HG02943 (cell line): Measurements from ENCODE around the gene OARD1.

Experiments
- ATAC-seq: cut with Tn5 transposase; IDR thresholded peaks from one replicate; pipeline ENCODE4 v1.9.1; 2021; ENCODE audit warnings: mild to moderate bottlenecking, low read depth, moderate library complexity; ENCODE audit not compliant: unreplicated experiment

OARD1 gene

DNA sequence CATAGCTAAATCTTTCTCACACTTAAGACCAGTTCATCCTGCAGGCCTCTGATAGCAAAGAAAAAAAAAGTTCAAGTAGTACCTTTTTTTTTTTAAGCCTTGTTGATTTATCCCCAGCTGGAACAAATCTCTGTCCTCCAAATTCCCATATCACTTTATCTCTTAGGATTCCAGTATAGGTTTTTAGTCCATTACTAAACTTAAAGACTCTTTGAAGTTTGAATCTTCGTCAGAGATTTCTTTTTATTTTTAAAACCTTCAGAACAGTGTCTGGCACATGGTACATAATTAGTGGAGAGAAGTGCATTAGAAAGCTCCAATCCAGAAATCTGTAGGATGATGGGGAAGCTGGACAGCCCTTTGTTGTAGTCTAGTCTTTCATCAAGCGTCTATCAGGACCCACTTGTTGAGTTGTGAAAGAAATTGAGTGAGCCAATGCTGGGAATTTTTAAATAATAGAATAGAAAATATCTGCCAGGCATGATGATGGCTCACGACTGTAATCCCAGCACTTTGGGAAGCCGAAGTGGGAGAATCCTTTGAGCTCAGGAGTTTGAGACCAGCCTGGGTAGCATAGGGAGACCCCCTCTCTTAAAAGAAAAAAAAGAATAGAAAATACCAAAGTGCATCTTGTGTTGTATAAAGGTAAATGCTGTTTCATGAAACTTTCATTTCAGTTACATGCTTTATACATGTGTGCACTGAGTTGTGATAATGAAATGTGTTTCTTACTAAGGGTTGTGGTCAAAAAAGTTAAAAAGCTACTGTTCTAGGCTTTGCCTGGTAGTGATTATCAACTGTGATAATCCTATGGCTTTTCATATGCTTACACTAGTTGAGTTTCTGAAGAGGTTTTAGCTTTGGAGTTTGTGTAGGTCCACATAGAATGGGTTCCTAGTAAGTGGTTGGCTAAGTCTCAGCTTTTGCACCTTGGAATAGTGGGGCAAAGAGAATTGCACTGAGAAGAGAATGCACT lies 3.8 kb upstream of the OARD1 start:
- no peak for ATAC-seq

DNA sequence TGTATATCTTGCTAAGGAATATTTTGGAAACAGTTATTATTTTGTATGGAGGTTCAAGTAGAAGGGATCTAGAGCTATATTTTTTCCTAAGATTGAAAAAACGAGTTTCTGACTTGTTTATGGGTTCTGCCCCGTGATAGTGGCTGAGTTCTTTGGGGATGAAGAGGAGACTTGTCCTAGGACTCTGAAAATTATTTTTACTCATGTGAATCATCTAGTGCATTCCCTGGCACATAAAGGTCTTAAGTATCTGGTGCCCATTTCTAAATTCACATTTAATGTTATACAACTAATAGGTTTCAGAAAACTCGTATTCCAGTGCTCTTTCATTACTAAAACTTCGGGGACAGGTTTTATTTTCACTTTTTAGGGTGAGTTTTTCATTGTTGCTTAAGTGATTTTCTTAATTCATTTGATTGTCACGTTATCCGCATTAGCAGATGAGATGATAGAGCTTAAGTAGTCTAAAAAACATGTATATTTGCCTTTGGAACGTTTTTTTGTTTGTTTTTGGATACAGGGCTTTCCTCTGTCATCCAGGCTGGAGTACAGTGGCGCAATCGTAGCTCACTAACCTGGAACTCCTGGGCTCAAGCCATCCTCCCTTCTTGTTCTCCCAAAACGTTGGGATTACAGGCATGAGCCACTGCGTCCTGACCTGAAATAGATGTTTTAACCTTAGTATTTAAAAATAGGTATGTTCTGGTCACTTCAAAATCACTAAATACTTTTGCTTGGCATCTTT lies 2.7 kb upstream of the OARD1 start:
- no peak for ATAC-seq

DNA sequence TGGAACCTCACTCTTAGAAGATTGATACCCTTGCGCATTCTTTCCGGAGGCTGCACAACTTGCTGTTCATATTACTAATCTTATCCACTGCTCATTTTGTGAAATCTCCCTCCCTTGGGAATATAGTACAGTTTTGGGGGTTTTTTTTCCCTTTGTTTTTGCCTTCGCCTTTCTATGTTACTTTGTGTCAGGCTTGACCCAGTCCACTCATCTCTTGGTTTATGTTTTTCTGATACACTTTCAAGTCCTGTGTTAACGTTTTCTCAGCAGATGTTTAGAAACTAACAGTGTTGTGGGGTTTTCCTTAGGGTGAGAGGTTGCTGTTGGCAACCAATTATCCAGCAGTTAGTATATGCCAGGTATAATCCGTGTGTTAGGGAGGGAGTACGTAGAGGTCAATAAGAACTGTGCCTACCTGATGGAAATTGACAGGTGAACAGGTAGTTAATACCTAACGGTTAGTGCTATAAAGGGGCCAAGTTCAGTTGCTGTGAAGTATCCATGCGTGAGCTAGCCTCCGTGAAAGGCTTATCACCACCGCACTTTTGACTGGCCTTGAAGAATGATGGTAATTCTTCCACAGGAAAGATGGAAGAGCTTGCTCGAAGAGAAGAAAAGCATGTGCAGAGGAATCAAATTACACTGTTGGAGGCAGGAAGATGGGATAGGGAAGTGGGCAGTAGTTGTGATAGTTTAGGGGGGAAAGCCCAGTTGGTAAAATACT lies 2.0 kb upstream of the OARD1 start:
- ATAC-seq, result no peak

DNA sequence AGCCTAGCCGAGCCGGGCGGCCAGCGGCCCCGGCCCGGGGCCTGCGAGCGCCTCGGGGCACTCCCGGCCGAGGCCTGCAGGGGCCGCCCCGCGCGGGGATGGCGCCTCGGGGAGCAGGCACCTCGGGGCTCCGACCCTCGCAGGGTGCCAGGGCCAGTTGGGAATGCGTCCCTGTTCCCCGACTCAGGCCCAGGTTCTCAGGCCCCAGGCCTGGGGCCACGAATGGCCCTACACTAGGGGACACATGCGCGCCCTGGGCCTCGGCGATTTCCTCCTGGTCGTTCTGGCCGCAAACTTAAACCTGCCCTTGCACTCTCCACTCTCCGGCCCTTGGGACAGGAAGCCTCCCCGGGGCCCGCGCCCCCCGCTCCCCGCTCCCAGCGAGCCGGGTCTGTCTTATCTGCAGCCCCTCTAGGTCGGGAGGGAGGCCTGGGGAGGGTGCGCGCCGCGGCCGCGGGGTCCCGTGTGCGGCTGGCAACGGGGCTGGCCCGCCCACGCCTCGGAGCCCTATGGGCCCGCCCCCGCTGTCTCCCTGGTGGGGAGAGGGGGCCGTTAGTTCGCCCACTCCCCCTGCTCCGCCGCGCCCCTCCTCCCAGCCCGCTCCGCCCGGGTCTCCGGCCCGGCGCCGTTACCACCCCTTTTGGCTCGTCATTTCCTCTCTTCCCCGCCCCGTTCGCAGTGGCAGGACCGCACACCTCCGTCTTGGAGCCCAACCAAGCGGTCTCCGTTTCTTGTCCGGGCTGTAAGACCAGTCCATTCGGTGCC lies 1.2 kb upstream of the OARD1 start:
- ATAC-seq, result peak; percentile 31

DNA sequence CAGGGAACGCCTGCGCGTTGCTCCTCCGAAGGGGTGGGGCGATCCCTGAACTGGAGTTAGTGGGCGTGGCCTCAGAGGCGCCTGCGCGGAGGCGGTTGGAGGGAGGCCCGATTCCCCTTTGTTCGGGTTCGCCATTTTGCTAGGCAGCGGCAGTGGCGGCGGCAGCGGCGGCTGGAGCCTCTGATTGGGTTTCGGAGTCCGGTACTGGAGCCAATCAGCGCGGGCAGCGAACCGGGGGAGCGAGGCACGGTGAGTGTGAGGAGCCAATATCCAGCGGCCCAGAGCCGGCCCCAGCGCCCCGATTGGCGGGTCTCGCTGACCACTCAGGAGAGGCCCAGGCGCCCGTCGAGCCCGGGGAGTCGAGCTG lies 663 bp upstream of the OARD1 start, which contains the start of gene NFYA:
Gene NFYA, plus strand, starts transcription at position 139 of the 367 bp plus-strand sequence. CDS start 6,116 bp downstream, outside the sequence.
- peak; percentile 60 for ATAC-seq

DNA sequence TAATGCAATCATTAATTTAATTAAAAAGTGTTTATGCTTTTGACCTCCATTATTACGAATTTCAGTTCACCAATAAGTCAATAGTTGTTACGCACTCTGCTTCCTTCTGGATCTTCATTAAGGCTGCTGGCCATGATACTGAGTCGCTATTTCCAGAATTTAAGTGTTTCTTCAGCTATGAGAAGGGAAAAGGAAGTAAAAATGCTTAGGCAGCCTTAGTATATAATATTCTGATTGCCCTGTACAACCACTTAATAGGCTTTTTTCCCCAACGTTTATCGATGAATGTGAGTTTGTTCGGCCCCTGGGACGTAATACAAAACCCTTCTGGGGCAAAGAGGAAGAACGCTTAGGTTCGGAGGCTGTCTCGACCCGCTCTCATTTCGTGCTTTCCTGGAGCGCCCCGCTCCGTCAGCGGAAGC lies 644 bp downstream of the OARD1 start:
- no peak for ATAC-seq

DNA sequence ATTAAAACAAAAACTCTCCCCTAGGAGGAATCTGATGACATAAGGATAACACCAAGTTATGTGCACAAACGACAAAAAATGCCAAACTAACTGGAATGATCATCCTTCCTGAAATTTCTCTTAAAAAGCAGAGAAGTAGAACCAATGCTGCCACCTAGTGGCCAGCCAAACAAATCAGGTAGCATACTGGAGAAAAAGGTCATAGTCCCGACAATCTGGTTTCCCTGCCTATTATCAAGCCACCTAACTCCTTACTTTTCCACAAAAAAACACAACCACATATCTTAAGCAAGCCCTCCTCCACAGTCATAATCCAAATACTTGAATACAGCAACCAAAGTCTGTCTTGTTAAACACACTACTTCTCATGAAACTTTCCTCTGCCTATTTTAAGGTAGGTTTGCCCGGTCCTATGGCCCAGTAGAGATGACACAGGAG lies 5.3 kb downstream of the OARD1 start:
- ATAC-seq, result no peak

DNA sequence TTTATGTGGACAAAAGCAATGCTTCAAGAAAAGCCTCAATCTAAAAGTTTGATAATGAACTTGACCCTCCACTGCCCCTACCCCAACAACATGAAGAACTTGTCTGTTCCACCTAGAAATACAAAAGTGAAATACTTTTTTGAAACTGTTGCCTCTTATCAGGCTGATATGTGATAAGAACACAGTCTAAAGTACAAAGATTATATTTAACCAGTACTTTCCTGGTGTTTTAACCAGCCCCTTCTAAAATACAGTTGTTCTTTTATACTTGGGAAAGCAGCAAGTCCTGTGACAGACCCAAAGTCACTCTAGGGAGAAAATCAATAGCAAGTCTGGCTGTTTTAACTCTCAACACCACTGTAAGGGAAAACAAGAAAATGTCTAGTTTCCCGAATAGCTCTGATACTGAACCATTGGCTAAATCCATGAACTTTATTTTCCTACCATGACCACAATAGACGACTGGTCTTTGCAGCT lies 6.6 kb downstream of the OARD1 start:
- ATAC-seq, result no peak

DNA sequence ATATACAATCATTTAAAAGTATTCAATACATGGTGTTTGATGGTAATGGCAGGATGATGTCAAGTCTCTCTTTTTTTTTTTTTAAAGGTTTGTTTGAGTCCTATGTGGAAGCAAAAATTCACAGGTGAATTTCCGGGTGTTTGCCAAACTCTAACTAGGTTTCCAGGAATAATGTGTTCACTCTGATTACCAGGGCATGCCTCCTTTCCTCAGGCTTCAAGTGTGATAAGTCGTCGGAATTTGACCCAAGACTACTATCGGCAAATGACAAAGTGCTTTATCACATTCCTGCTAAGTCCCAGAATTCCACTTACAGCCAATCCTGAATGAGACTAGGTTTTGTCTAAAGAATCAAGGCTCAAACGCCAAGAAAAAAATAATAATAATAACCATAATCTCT lies 7.3 kb downstream of the OARD1 start:
- no peak for ATAC-seq

DNA sequence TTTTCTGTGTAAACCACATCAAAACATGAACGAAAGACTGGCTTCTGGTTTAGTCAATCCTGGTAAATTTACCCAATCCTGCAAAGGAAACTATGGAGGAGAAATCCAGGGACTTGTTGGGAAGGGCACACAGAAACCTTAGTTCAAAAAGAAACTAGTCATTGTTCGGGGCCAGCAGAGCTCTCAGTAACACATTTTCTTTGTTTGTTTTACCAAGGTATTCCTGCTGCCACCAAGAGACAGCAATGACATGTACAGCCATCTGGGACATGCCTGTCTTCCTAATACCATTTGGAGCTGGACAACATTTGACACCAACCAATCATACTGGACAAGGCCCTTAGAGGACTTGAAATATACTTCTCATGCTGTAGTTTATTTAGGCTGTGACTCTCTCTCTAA lies 8.3 kb downstream of the OARD1 start:
- ATAC-seq, result no peak

DNA sequence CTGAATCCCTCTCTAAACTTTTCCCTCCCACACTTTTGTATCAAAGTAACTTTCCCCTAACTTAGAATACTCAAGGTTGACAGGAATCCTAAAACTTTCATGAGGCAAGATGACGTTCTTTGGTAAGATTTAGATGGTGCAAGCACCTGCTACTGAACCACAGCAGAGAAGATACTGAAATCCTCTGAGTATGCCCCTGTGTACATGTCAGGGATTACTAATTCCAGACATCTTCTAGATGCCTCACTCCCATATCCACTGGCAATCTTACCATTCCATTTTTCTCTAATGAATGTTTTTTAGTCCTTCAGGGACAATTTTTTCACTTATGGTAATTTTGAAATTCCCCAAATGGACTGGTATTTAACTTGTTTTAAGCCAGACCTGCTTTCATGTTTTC lies 10.1 kb downstream of the OARD1 start:
- ATAC-seq, result no peak

DNA sequence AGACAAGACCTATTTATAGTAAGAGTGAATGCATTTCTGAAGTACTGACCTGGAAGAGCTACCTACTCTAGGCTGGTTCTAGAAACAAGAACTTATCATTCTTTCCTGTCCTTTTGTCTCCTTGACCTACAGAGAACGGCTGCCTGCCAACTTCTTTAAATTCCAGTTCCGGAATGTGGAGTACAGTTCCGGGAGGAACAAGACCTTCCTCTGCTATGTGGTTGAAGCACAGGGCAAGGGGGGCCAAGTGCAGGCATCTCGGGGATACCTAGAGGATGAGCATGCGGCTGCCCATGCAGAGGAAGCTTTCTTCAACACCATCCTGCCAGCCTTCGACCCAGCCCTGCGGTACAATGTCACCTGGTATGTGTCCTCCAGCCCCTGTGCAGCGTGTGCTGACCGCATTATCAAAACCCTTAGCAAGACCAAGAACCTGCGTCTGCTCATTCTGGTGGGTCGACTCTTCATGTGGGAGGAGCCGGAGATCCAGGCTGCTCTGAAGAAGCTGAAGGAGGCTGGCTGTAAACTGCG lies 10.9 kb downstream of the OARD1 start:
- no peak for ATAC-seq

DNA sequence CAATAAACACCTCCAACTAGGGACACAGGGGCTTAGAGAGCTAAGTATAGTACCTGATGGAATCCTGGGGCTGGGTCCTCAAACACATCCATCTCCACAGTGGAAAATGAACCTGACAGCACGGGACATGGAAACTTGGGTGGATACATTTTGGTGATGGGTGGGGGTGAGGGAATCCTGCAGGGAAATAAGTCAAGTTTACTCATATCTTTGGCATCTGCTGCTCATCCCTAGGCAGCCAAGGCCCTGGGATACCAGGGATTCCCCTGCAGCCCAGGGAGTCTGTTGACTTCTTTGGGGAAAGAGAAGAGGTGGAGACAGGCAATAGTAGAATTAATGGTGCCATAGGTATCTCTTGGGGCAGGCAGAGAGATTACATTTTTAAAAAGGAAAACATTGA lies 12.6 kb downstream of the OARD1 start:
- ATAC-seq, result no peak

DNA sequence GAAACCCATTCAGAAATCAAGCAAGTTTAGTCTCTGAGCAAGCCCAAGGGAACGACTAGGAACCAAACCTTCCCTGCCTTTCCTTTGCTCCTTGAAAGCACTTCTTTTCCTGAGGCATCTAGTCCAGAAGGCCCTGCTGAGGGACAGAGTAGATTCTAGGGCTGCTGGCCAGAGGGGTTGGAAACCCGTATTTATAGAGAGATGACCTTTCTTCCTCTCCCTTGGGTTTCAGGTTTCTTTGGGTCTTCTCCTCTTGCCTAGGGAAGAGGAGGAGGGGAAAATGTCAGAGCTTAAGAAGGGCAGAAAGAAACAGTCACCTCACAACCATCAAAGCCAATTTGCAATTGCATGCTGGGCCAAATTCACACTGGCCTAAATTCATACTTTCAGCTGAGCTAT lies 13.4 kb downstream of the OARD1 start:
- no peak for ATAC-seq

DNA sequence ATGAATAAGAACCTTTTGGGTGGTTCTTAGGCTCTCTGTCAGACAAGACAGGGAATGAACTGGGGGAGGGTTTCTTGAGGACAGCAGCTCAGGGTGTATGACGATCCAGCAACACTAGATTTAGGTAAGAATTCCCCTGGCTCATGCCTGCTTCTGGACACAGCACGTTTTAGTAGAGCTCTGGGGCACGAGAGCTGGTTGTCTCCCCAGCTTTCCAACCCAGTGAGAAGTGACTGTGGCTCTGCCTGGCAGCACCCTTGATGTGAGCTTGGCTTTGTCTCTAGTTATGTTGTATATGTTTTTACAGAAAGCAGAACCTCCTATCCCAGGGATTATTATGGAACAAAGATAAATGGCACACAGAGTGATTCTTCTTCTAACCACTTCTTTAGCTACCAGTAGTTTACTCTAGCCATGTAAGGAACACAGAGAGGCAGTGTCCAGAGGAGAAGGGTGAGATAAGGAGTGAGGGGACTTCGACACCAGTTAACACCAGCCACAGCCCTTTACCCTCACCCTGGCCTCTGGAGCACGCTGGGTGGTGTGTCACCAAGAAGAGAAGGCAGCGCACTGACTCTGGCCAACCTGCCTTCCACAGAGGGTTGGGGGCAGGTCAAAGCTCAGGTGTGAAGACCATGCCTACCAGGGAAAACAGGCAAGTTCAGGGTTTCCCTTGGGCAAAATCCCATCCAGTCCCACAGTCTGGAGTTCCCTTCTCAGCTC lies 15.2 kb downstream of the OARD1 start:
- no peak for ATAC-seq

DNA sequence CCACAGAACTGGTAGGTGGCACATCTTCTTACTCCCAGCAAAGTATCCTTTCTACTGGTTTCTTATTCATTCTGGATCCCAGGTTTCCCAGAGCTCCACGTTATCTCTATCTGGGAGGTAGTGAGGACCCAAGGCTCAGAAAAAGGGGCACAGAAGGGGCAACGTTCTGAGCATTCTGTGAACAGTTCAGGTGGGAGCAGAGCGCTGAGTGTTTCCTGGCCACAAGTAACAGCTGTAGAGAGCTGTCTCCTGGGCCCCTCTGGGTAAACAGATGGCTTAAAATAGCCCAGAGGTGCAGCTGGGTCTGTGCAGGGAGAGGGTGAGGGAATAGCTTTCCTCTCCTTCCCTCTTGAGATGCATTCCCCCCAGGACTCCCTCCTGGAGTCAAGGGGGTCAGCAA lies 17.0 kb downstream of the OARD1 start:
- ATAC-seq, result no peak

DNA sequence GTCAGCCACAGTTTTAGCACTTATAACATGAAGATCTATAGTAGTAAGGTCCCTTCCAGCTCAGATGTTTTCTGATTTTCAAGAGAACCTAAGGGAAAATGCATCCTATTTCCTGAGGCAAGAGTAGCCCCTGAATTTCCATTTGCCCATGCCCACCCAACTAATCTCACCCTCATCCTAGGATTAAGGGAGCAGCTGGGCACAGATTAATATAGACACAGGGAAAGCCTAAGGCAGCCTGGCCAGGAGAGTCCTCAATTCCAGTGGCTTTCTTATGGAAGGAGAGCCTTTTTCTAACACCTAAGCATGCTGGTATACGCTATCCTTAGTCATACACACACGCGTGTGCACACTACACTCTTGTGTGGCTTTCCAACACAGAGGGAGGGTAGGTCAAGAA lies 17.6 kb downstream of the OARD1 start:
- no peak for ATAC-seq

DNA sequence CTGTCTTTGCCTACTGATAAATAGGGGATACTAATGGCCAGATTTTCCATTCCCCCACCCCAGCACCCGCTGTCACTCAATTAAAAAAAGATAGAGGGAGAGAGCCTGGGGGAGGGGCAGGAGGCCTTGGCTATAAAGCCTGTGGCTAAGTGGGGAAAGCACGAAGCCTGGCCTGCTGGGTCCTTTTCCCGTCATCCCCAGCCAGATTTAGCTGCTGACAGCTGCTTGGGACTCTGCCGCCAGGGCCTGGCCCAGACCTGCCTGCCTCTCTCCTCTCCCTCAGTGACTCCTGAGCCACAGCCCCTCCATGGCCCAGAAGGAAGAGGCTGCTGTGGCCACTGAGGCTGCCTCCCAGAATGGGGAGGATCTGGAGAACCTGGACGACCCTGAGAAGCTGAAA lies 19.1 kb downstream of the OARD1 start, which contains the start of gene APOBEC2:
Gene APOBEC2, plus strand, starts transcription at position 162 of the 400 bp plus-strand sequence. Its CDS starts 146 bp downstream, at position 308.
- no peak for ATAC-seq

DNA sequence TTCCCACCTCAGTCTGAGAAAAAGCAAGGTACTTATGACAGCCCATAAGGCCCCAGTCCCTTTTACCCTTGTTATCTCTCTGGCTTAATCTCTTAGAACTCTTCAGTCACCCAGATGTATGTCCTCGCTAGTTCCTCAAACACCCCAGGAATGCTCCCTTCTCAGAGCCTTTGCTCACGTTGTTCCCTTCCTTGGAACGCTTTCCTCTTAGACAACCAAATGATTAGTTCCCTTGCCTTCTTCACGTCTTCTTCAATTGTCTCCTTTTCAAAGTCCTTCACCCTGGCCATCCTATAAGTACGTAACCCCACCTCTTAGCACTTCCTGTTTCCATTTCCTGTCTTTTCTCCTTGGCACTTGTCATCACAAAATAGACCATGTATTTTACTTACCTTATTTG lies 20.3 kb downstream of the OARD1 start:
- ATAC-seq, result no peak
